Neural cell (in vitro differentiated cells): Measurements from ENCODE around the gene EHMT2. TPM values are rescaled to one million over a fixed set of nuclear protein-coding genes. Genes with fewer than 3 reads are reported as not detected.
"Not testable (repeated sequence)": the region's sequence is repeated elsewhere in the genome, so short reads cannot be mapped to it uniquely, and the experiment has no call there.

Experiments
- H2AFZ ChIP-seq: fragments of 200-600, 300-800 bp; sonication (generic), shearing (Covaris generic); 2 replicates; pipeline ENCODE4 v1.6.0; 2014; ENCODE audit warnings: low read depth, mild to moderate bottlenecking, antibody characterized with exemption, low read length, moderate library complexity
- H3F3A ChIP-seq: fragments of 200-600 bp; shearing (Covaris generic); 2 replicates; pipeline ENCODE4 v1.6.1; 2016; ENCODE audit warnings: mild to moderate bottlenecking, moderate library complexity, mixed read lengths, antibody characterized with exemption, low read length; ENCODE audit not compliant: insufficient read depth, poor library complexity, severe bottlenecking
- H3K27ac ChIP-seq: fragments of 200-600, 300-800 bp; sonication (generic), shearing (Covaris generic); 2 replicates; pipeline ENCODE4 v1.5.1; 2014; ENCODE audit warnings: mild to moderate bottlenecking, low read length, moderate library complexity
- H3K27me3 ChIP-seq: fragments of 300-800, 200-600 bp; sonication (generic), shearing (Covaris generic); 2 replicates; pipeline ENCODE4 v1.6.0; 2014; ENCODE audit warnings: mild to moderate bottlenecking, low read depth, low read length, moderate library complexity; ENCODE audit not compliant: insufficient read depth
- H3K36me3 ChIP-seq: fragments of 300-800, 200-600 bp; sonication (generic), shearing (Covaris generic); 2 replicates; pipeline ENCODE4 v1.5.1; 2014; ENCODE audit warnings: mild to moderate bottlenecking, antibody characterized with exemption, low read length, moderate library complexity; ENCODE audit not compliant: insufficient read depth
- H3K4me2 ChIP-seq: fragments of 300-800, 200-600 bp; sonication (generic), shearing (Covaris generic); 2 replicates; pipeline ENCODE4 v1.6.0; 2014; ENCODE audit warnings: mild to moderate bottlenecking, low read length
- H3K4me3 ChIP-seq: fragments of 300-800, 200-600 bp; sonication (generic), shearing (Covaris generic); 2 replicates; pipeline ENCODE4 v1.5.1; 2014; ENCODE audit warnings: mild to moderate bottlenecking, low read length, moderate library complexity
- H3K79me2 ChIP-seq: fragments of 200-600 bp; shearing (Covaris generic); replicated peaks from 2 replicates; pipeline ENCODE4 v1.6.0; 2014; ENCODE audit warnings: mild to moderate bottlenecking, low read length, moderate library complexity; ENCODE audit not compliant: insufficient read depth
- H3K9ac ChIP-seq: fragments of 300-800, 200-600 bp; sonication (generic), shearing (Covaris generic); 2 replicates; pipeline ENCODE4 v1.6.1; 2016; ENCODE audit warnings: mild to moderate bottlenecking, low read length, mixed read lengths
- H3K9me2 ChIP-seq: fragments of 200-600 bp; shearing (Covaris generic); 2 replicates; pipeline ENCODE4 v1.6.1; 2016; ENCODE audit warnings: mild to moderate bottlenecking, low read length, mixed read lengths; ENCODE audit not compliant: insufficient read depth
- H3K9me3 ChIP-seq: fragments of 200-600, 300-800 bp; sonication (generic), shearing (Covaris generic); 2 replicates; pipeline ENCODE4 v1.6.1; 2016; ENCODE audit warnings: mild to moderate bottlenecking, mixed run types, low read length, moderate library complexity, mixed read lengths
- H4K20me1 ChIP-seq: fragments of 200-600 bp; shearing (Covaris generic); 2 replicates; pipeline ENCODE4 v1.6.1; 2016; ENCODE audit warnings: mild to moderate bottlenecking, mixed run types; ENCODE audit not compliant: insufficient read depth
- EP300 ChIP-seq: fragments of 450-650 bp; conservative IDR thresholded peaks from 2 replicates; pipeline ENCODE4 v1.6.1; 2014; ENCODE audit warnings: antibody characterized with exemption, mild to moderate bottlenecking, moderate library complexity; ENCODE audit not compliant: poor library complexity, severe bottlenecking
- EZH2 ChIP-seq: fragments of 200-600, 300-800 bp; shearing (Covaris generic), sonication (generic); IDR thresholded peaks from 2 replicates; pipeline ENCODE4 v1.6.1; 2014; ENCODE audit warnings: antibody characterized with exemption, low read length, borderline replicate concordance, mild to moderate bottlenecking; ENCODE audit not compliant: insufficient read depth, poor library complexity, severe bottlenecking
- MXI1 ChIP-seq: fragments of 450-650 bp; conservative IDR thresholded peaks from 2 replicates; pipeline ENCODE4 v1.6.1; 2014; ENCODE audit warnings: antibody characterized with exemption, mild to moderate bottlenecking; ENCODE audit not compliant: poor library complexity, severe bottlenecking
- POLR2AphosphoS5 ChIP-seq: IDR thresholded peaks from 2 replicates; pipeline ENCODE4 v1.6.1; 2012
- RAD21 ChIP-seq: fragments of 450-650 bp; conservative IDR thresholded peaks from 2 replicates; pipeline ENCODE4 v1.6.1; 2014; ENCODE audit warnings: antibody characterized with exemption, mild to moderate bottlenecking, moderate library complexity
- REST ChIP-seq: IDR thresholded peaks from 2 replicates; pipeline ENCODE4 v1.6.1; 2012; ENCODE audit warnings: borderline replicate concordance
- SMC3 ChIP-seq: fragments of 450-650 bp; conservative IDR thresholded peaks from 2 replicates; pipeline ENCODE4 v1.6.1; 2014; ENCODE audit warnings: antibody characterized with exemption, mild to moderate bottlenecking, moderate library complexity; ENCODE audit not compliant: poor library complexity
- TAF1 ChIP-seq: IDR thresholded peaks from 2 replicates; pipeline ENCODE4 v1.6.1; 2012; ENCODE audit warnings: low read depth
- polyA plus RNA-seq: library from polyadenylated mRNA; depleted of rRNA; stranded (reverse); fragments of >200 nt; gene quantifications from 2 replicates; pipeline ENCODE4 v1.2.3, GENCODE V29; 2014
- TF ChIP-seq, protein P1 (sequence below): fragments of 450-650 bp; IDR thresholded peaks from 2 replicates; pipeline ENCODE4 v1.5.1; 2014; ENCODE audit warnings: antibody characterized with exemption, mild to moderate bottlenecking, moderate library complexity; ENCODE audit not compliant: poor library complexity, severe bottlenecking

Gene EHMT2
- polyA plus RNA-seq, 1 donor from 2014 or later = 102 TPM

GRCh38 chr6:31871046-31871659 is 26.3 kb downstream of the EHMT2 start:
- no peaks in the 10 kb centered on the region for H3K9me3 ChIP-seq
- TF ChIP-seq EZH2 (no peak), SMC3 (no peak)
- H2AFZ ChIP-seq = no peak overlapping the region
- H4K20me1 ChIP-seq = no peaks in the 10 kb centered on the region
- no peaks in the 10 kb centered on the region for H3F3A ChIP-seq
- H3K9me2 ChIP-seq = no peaks in the 10 kb centered on the region
- no peak overlapping the region for H3K4me2 ChIP-seq
- no peaks in the 10 kb centered on the region for H3K36me3 ChIP-seq
- H3K27me3 ChIP-seq = no peaks in the 10 kb centered on the region
- H3K79me2 ChIP-seq = no peaks in the 10 kb centered on the region
- no peak overlapping the region for H3K4me3 ChIP-seq
- no peak overlapping the region for H3K9ac ChIP-seq
- no peak overlapping the region for H3K27ac ChIP-seq

GRCh38 chr6:31870385-31870921 is 27.0 kb downstream of the EHMT2 start:
- Histone ChIP-seq H3K9ac (no peak overlapping the region), H3K36me3 (no peaks in the 10 kb centered on the region), H4K20me1 (no peaks in the 10 kb centered on the region), H3F3A (no peaks in the 10 kb centered on the region), H3K27me3 (no peaks in the 10 kb centered on the region), H3K4me2 (no peak overlapping the region), H3K27ac (no peak overlapping the region), H3K79me2 (no peaks in the 10 kb centered on the region), H3K9me3 (no peaks in the 10 kb centered on the region), H2AFZ (no peak overlapping the region), H3K9me2 (no peaks in the 10 kb centered on the region), H3K4me3 (no peak overlapping the region)
- TF ChIP-seq REST (no peak), POLR2AphosphoS5 (no peak)

- no peak overlapping the region for H3K27ac ChIP-seq
- H3F3A ChIP-seq = no peaks in the 10 kb centered on the region
- TF ChIP-seq POLR2AphosphoS5 (no peak), EP300 (no peak), RAD21 (no peak), MXI1 (no peak), EZH2 (no peak), TAF1 (no peak), REST (no peak), SMC3 (no peak)
- TF ChIP-seq, protein P1, sequence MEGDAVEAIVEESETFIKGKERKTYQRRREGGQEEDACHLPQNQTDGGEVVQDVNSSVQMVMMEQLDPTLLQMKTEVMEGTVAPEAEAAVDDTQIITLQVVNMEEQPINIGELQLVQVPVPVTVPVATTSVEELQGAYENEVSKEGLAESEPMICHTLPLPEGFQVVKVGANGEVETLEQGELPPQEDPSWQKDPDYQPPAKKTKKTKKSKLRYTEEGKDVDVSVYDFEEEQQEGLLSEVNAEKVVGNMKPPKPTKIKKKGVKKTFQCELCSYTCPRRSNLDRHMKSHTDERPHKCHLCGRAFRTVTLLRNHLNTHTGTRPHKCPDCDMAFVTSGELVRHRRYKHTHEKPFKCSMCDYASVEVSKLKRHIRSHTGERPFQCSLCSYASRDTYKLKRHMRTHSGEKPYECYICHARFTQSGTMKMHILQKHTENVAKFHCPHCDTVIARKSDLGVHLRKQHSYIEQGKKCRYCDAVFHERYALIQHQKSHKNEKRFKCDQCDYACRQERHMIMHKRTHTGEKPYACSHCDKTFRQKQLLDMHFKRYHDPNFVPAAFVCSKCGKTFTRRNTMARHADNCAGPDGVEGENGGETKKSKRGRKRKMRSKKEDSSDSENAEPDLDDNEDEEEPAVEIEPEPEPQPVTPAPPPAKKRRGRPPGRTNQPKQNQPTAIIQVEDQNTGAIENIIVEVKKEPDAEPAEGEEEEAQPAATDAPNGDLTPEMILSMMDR = no peak
- H3K27me3 ChIP-seq = no peaks in the 10 kb centered on the region
- no peaks in the 10 kb centered on the region for H3K36me3 ChIP-seq
- H3K9me3 ChIP-seq = no peaks in the 10 kb centered on the region
- H2AFZ ChIP-seq = no peak overlapping the region
- H4K20me1 ChIP-seq = no peaks in the 10 kb centered on the region
- H3K4me2 ChIP-seq = no peak overlapping the region
- H3K4me3 ChIP-seq = no peak overlapping the region
- no peak overlapping the region for H3K9ac ChIP-seq
- H3K79me2 ChIP-seq = no peaks in the 10 kb centered on the region
- no peaks in the 10 kb centered on the region for H3K9me2 ChIP-seq
Observed at GRCh38 chr6:31869343-31869742, 28.2 kb downstream of the EHMT2 start.

- not testable (repeated sequence) for H3K4me3 ChIP-seq, H3K9me3 ChIP-seq, H3K27ac ChIP-seq, H3K27me3 ChIP-seq, H2AFZ ChIP-seq, H3K36me3 ChIP-seq, H4K20me1 ChIP-seq, H3K9ac ChIP-seq, H3K79me2 ChIP-seq, H3K4me2 ChIP-seq, H3K9me2 ChIP-seq, H3F3A ChIP-seq
Observed at GRCh38 chr6:31868658-31868971, 28.9 kb downstream of the EHMT2 start.
